Measurements from ENCODE around the gene FSIP1. TPM values are rescaled to one million over a fixed set of nuclear protein-coding genes. Genes with fewer than 3 reads are reported as not detected.

FSIP1 gene
- total RNA-seq, 4 donors from 2014 or later, result 1.9 to 8.6 (median 5.6) TPM; not detected in 1

DNA sequence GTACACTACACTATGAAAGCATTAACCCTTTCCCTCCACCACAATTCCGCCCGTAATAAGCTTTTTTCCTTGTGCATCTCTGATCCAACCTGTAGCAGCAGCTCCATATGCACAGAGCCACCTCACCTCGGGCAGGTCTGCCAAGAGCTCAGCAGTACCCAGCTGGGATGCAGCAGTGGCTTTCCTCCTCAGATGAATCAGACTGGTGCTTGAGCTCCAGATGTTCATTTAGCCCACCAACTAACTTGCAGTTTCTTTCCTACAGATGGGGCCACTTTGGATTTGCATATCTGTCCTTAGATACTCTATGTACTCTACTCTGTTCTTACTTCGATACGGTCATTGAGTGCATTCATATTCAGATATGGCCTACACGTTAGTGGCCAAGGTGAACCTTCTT is 14.8 kb upstream of the FSIP1 start:
- TF ChIP-seq CTCF (IDR thresholded peaks at IDR 0.05) (no peak), POLR2A (IDR thresholded peaks at IDR 0.05) (no peak), EP300 (IDR thresholded peaks at IDR 0.05; ENCODE audit: low read depth) (no peak)
- Histone ChIP-seq H3K4me3 (no peak overlapping the region), H3K27me3 (no peaks in the 10 kb centered on the region), H3K9me3 (no peaks in the 10 kb centered on the region), H3K27ac (no peak overlapping the region), H3K4me1 (no peaks in the 10 kb centered on the region), H3K36me3 (no peaks in the 10 kb centered on the region)
- WGBS, 2 donors (ENCODE audit: low coverage in 1 of 2), result 79 to 90% methylated on average over 5 to 6 of the region's 6 CpGs
- intact Hi-C loops (cut with DNase I; ENCODE audit: low total_unique reads), result no loop called here
- in situ Hi-C loops (cut with MboI; ENCODE audit: low pct_ligation_motif_present in 1 of 4, low pct_unique_long_range_greater_than_20kb in 1 of 4, low sequenced_read_pairs in 3 of 4), result loop anchor here in 1 of 4 donors (10.0 kb wide), 1 partner anchor 67 kb away; no protein-coding TSS in a partner anchor
- DNase-seq, result peak; percentile 26

GRCh38 chr15:39796601-39797000 is 14.0 kb upstream of the FSIP1 start:
- DNase-seq, result no peak

DNA sequence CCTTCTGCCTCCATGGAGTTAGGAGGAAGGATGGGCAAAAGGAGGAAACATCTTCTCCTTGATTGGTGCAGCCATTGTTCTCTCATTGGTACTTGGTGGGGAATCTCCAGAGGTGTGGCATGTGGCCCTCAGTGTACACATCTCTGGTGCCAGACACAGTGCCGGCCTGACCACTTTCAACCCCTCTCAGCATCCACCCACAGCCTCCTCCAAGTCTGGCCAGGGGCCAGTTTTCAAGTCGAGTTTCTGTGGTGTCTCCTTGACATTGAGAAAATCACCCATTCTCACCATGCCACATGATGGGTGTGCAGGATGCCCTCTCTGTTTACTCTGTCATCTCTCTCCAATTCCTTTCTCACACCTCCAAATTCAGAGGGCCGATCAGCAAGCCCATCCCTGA is 12.8 kb upstream of the FSIP1 start:
- Histone ChIP-seq H3K36me3 (no peaks in the 10 kb centered on the region), H3K4me1 (no peaks in the 10 kb centered on the region), H3K27me3 (no peaks in the 10 kb centered on the region), H3K27ac (no peak overlapping the region), H3K4me3 (no peak overlapping the region), H3K9me3 (no peaks in the 10 kb centered on the region)
- in situ Hi-C loops (cut with MboI; ENCODE audit: low pct_ligation_motif_present in 1 of 4, low pct_unique_long_range_greater_than_20kb in 1 of 4, low sequenced_read_pairs in 3 of 4), result loop anchor here in 1 of 4 donors (10.0 kb wide), 1 partner anchor 69 kb away; no protein-coding TSS in a partner anchor
- TF ChIP-seq POLR2A (IDR thresholded peaks at IDR 0.05) (no peak), CTCF (IDR thresholded peaks at IDR 0.05) (no peak), POLR2AphosphoS5 (IDR thresholded peaks at IDR 0.05) (no peak), EP300 (IDR thresholded peaks at IDR 0.05; ENCODE audit: low read depth) (no peak)
- intact Hi-C loops (cut with DNase I; ENCODE audit: low total_unique reads), result no loop called here
- DNase-seq, result no peak
- WGBS, 2 donors (ENCODE audit: low coverage in 1 of 2), result 79 to 100% methylated on average over 1 to 3 of the region's 3 CpGs

More at GRCh38 chr15:39796601-39797000, 14.0 kb upstream of the FSIP1 start:
- in situ Hi-C loops (cut with MboI; ENCODE audit: low pct_ligation_motif_present in 1 of 4, low pct_unique_long_range_greater_than_20kb in 1 of 4, low sequenced_read_pairs in 3 of 4) (loop anchor here in 1 of 4 donors (10.0 kb wide), 1 partner anchor 68 kb away; no protein-coding TSS in a partner anchor), intact Hi-C loops (cut with DNase I; ENCODE audit: low total_unique reads) (no loop called here)
- TF ChIP-seq POLR2A (IDR thresholded peaks at IDR 0.05), result no peak
- Histone ChIP-seq H3K9me3 (no peaks in the 10 kb centered on the region), H3K4me1 (no peaks in the 10 kb centered on the region), H3K27ac (no peak overlapping the region), H3K4me3 (no peak overlapping the region), H3K27me3 (no peaks in the 10 kb centered on the region), H3K36me3 (no peaks in the 10 kb centered on the region)
- 73 to 81% methylated on average over 2 to 5 of the region's 5 CpGs for WGBS, 2 donors (ENCODE audit: low coverage in 1 of 2)

- intact Hi-C loops (cut with DNase I; ENCODE audit: low total_unique reads) (no loop called here), in situ Hi-C loops (cut with MboI; ENCODE audit: low pct_ligation_motif_present in 1 of 4, low pct_unique_long_range_greater_than_20kb in 1 of 4, low sequenced_read_pairs in 3 of 4) (loop anchor here in 1 of 4 donors (10.0 kb wide), 1 partner anchor 70 kb away; no protein-coding TSS in a partner anchor)
- 72 to 76% methylated on average over 3 of the region's 3 CpGs for WGBS, 2 donors (ENCODE audit: low coverage in 1 of 2)
- Histone ChIP-seq H3K4me3 (no peak overlapping the region), H3K4me1 (no peaks in the 10 kb centered on the region), H3K36me3 (no peaks in the 10 kb centered on the region), H3K27me3 (no peaks in the 10 kb centered on the region), H3K27ac (no peak overlapping the region), H3K9me3 (no peaks in the 10 kb centered on the region)
- no peak for DNase-seq
- TF ChIP-seq EP300 (IDR thresholded peaks at IDR 0.05; ENCODE audit: low read depth), result no peak
- no peak for TF ChIP-seq POLR2AphosphoS5 (IDR thresholded peaks at IDR 0.05)
- no peak for TF ChIP-seq POLR2A (IDR thresholded peaks at IDR 0.05)
- TF ChIP-seq CTCF (IDR thresholded peaks at IDR 0.05), result no peak
Observed at GRCh38 chr15:39794954-39795353, 12.3 kb upstream of the FSIP1 start.

GRCh38 chr15:39793923-39794322 is 11.3 kb upstream of the FSIP1 start:
- H3K4me3 ChIP-seq, result no peak overlapping the region
- H3K27ac ChIP-seq, result no peak overlapping the region
- in situ Hi-C loops (cut with MboI; ENCODE audit: low pct_ligation_motif_present in 1 of 4, low pct_unique_long_range_greater_than_20kb in 1 of 4, low sequenced_read_pairs in 3 of 4) (loop anchor here in 1 of 4 donors (10.0 kb wide), 1 partner anchor 71 kb away; no protein-coding TSS in a partner anchor), intact Hi-C loops (cut with DNase I; ENCODE audit: low total_unique reads) (no loop called here)
- WGBS, 2 donors (ENCODE audit: low coverage in 1 of 2), result 88 to 94% methylated on average over 2 to 4 of the region's 4 CpGs
- no peaks in the 10 kb centered on the region for H3K36me3 ChIP-seq
- DNase-seq, result no peak
- TF ChIP-seq POLR2AphosphoS5 (IDR thresholded peaks at IDR 0.05) (no peak), POLR2A (IDR thresholded peaks at IDR 0.05) (no peak), EP300 (IDR thresholded peaks at IDR 0.05; ENCODE audit: low read depth) (no peak), CTCF (IDR thresholded peaks at IDR 0.05) (no peak)
- no peaks in the 10 kb centered on the region for H3K9me3 ChIP-seq
- H3K4me1 ChIP-seq, result no peaks in the 10 kb centered on the region
- H3K27me3 ChIP-seq, result no peaks in the 10 kb centered on the region
